Activated CD8-positive, alpha-beta T cell treated with anti-CD3 and anti-CD28 coated beads for 36 hours (primary cell): Measurements from ENCODE around the gene IL17B. TPM values are rescaled to one million over a fixed set of nuclear protein-coding genes. Genes with fewer than 3 reads are reported as not detected.

ENCODE experiments used
- ATAC-seq: fragments of 200-7000 bp; cut with Tn5 transposase; one replicate; pipeline ENCODE4 v1.10.0; 2021; ENCODE audit warnings: mild to moderate bottlenecking, moderate library complexity
- CTCF ChIA-PET: fragments of 350-600 bp; sonication (Branson Sonifier 250); formaldehyde crosslinking; loops from one replicate; lab custom pipeline; 2021; ENCODE audit warnings: antibody characterized with exemption; lab: Charles Lee
- POLR2A ChIA-PET: fragments of 350-600 bp; sonication (Branson Sonifier 250); formaldehyde crosslinking; loops from one replicate; lab custom pipeline; 2021; ENCODE audit warnings: antibody characterized with exemption; lab: Charles Lee
- DNase-seq: peaks from one replicate; pipeline ENCODE4 v3.0.0-alpha.2; 2020
- H3K27ac Mint-ChIP-seq: one replicate; pipeline ENCODE4 v1.8.0; 2021; ENCODE audit warnings: mild to moderate bottlenecking, mixed read lengths
- H3K27me3 Mint-ChIP-seq: one replicate; pipeline ENCODE4 v1.8.0; 2021; ENCODE audit warnings: mixed read lengths
- H3K36me3 Mint-ChIP-seq: one replicate; pipeline ENCODE4 v1.8.0; 2021; ENCODE audit warnings: low read depth, mixed read lengths
- H3K4me1 Mint-ChIP-seq: one replicate; pipeline ENCODE4 v1.8.0; 2021; ENCODE audit warnings: low read depth, mixed read lengths
- H3K4me3 Mint-ChIP-seq: one replicate; pipeline ENCODE4 v1.8.0; 2021; ENCODE audit warnings: mild to moderate bottlenecking, moderate library complexity, mixed read lengths
- H3K9me3 Mint-ChIP-seq: one replicate; pipeline ENCODE4 v1.8.0; 2021; ENCODE audit warnings: mixed read lengths
- CTCF ChIP-seq: fragments of 200-600 bp; IDR thresholded peaks from one replicate; pipeline ENCODE4 v1.8.0; 2022; ENCODE audit warnings: antibody characterized with exemption, mild to moderate bottlenecking
- intact Hi-C: fragments of 100-400 bp; cut with micrococcal nuclease; formaldehyde crosslinking; loops from one replicate; pipeline ENCODE4 v1.10.0; 2022
- total RNA-seq, 2 experiments: library from RNA; stranded (reverse); gene quantifications; one replicate each; pipeline ENCODE4 v1.2.3, GENCODE V29; 2021

Gene IL17B
- total RNA-seq, 2 experiments from 2014 or later: not detected

GRCh38 chr5:149411738-149412519 lies 32.8 kb upstream of the IL17B start:
- no peaks in the 10 kb centered on the region for H3K36me3 Mint-ChIP-seq
- no peaks in the 10 kb centered on the region for H3K4me1 Mint-ChIP-seq
- TF ChIP-seq CTCF: no peak
- H3K27ac Mint-ChIP-seq: no peak overlapping the region
- no peak overlapping the region for H3K4me3 Mint-ChIP-seq
- no peak for DNase-seq
- H3K9me3 Mint-ChIP-seq: no peaks in the 10 kb centered on the region
- intact Hi-C loops: no loop called here
- no peaks in the 10 kb centered on the region for H3K27me3 Mint-ChIP-seq
- ATAC-seq: no peak
- ChIA-PET POLR2A (interaction anchor here (1.2 kb wide), 1 partner anchor 24 kb away, joined by 4 read pairs; no protein-coding TSS in a partner anchor), CTCF (interaction anchor here (1.2 kb wide), 1 partner anchor 11 kb away, joined by 3 read pairs; no protein-coding TSS in a partner anchor)

- Mint-ChIP-seq H3K4me1 (no peaks in the 10 kb centered on the region), H3K9me3 (no peaks in the 10 kb centered on the region), H3K27me3 (no peaks in the 10 kb centered on the region), H3K4me3 (no peak overlapping the region), H3K27ac (no peak overlapping the region), H3K36me3 (no peaks in the 10 kb centered on the region)
- ChIA-PET POLR2A (interaction anchor here (0.6 kb wide), 1 partner anchor 34 kb away, joined by 3 read pairs; no protein-coding TSS in a partner anchor), CTCF (no interaction called here)
- intact Hi-C loops: no loop called here
- TF ChIP-seq CTCF: no peak
- no peak for ATAC-seq
- DNase-seq: no peak
Measured at GRCh38 chr5:149410721-149411432, 31.8 kb upstream of the IL17B start.

GRCh38 chr5:149410071-149410470 lies 31.0 kb upstream of the IL17B start:
- H3K4me3 Mint-ChIP-seq: no peak overlapping the region

GRCh38 chr5:149409268-149409948 lies 30.3 kb upstream of the IL17B start:
- DNase-seq (no peak), ATAC-seq (no peak)
- POLR2A ChIA-PET: no interaction called here

More at GRCh38 chr5:149410071-149410470, 31.0 kb upstream of the IL17B start:
- intact Hi-C loops: no loop called here
- DNase-seq (no peak), ATAC-seq (no peak)
- no peak overlapping the region for H3K27ac Mint-ChIP-seq
- no peaks in the 10 kb centered on the region for H3K36me3 Mint-ChIP-seq
- H3K4me1 Mint-ChIP-seq: no peaks in the 10 kb centered on the region
- CTCF ChIA-PET: no interaction called here
- no peak for TF ChIP-seq CTCF
- no peaks in the 10 kb centered on the region for H3K9me3 Mint-ChIP-seq
- POLR2A ChIA-PET: interaction anchor here (0.6 kb wide), 1 partner anchor 33 kb away, joined by 3 read pairs; no protein-coding TSS in a partner anchor
- H3K27me3 Mint-ChIP-seq: no peaks in the 10 kb centered on the region

More at GRCh38 chr5:149409268-149409948, 30.3 kb upstream of the IL17B start:
- Mint-ChIP-seq H3K27ac (no peak overlapping the region), H3K4me3 (no peak overlapping the region), H3K36me3 (no peaks in the 10 kb centered on the region), H3K27me3 (no peaks in the 10 kb centered on the region), H3K9me3 (no peaks in the 10 kb centered on the region), H3K4me1 (no peaks in the 10 kb centered on the region)
- intact Hi-C loops: no loop called here
- CTCF ChIA-PET: interaction anchor here (1.3 kb wide), 1 partner anchor 24 kb away, joined by 6 read pairs; no protein-coding TSS in a partner anchor
- no peak for TF ChIP-seq CTCF
